ENCODE data around the gene CYP26A1. TPM values are rescaled to one million over a fixed set of nuclear protein-coding genes. Genes with fewer than 3 reads are reported as not detected.
A peak's percentile ranks its signal among the peaks of the same experiment; 100 is the strongest.

The CYP26A1 gene
- total and polyA plus RNA-seq, 7 donors = 0.04 TPM; not detected in 6

DNA sequence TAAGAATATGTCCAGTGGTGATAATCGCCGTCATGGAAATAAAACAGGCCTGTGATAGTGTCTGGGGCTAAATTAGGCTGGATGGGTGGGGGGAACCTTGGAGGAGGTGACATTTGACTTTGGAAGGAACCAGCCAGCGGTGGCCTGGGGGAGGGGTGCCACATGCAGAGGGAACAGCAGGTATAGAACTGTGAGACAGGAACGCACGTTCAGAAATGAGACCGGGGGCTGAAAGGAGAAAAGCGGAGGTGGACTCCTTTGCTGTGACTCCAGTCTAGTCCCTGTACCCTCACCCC is 2.6 kb upstream of the CYP26A1 start:
- DNase-seq = no peak
- H3K36me3 ChIP-seq (ENCODE audit: insufficient read depth in 1 of 2, low read depth in 1 of 2) = no peaks in the 10 kb centered on the region
- TF ChIP-seq, protein P1, sequence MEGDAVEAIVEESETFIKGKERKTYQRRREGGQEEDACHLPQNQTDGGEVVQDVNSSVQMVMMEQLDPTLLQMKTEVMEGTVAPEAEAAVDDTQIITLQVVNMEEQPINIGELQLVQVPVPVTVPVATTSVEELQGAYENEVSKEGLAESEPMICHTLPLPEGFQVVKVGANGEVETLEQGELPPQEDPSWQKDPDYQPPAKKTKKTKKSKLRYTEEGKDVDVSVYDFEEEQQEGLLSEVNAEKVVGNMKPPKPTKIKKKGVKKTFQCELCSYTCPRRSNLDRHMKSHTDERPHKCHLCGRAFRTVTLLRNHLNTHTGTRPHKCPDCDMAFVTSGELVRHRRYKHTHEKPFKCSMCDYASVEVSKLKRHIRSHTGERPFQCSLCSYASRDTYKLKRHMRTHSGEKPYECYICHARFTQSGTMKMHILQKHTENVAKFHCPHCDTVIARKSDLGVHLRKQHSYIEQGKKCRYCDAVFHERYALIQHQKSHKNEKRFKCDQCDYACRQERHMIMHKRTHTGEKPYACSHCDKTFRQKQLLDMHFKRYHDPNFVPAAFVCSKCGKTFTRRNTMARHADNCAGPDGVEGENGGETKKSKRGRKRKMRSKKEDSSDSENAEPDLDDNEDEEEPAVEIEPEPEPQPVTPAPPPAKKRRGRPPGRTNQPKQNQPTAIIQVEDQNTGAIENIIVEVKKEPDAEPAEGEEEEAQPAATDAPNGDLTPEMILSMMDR (IDR thresholded peaks at IDR 0.05) = no peak
- ATAC-seq = no peak
- no peak overlapping the region for H3K4me3 ChIP-seq
- H3K9me3 ChIP-seq = no peaks in the 10 kb centered on the region
- H3K27ac ChIP-seq = no peak overlapping the region
- H3K27me3 ChIP-seq (ENCODE audit: insufficient read depth in 3 of 3, low read length in 2 of 3) = peaks cover 0 to 92% (median 32%) of the 10 kb centered on the region in 3 donors
- intact Hi-C loops (cut with DNase I) = no loop called here
- 73 to 74% (median 73%) methylated on average over 7 of the region's 7 CpGs for WGBS, 3 donors
- H3K4me1 ChIP-seq = peaks cover 21% of the 10 kb centered on the region

DNA sequence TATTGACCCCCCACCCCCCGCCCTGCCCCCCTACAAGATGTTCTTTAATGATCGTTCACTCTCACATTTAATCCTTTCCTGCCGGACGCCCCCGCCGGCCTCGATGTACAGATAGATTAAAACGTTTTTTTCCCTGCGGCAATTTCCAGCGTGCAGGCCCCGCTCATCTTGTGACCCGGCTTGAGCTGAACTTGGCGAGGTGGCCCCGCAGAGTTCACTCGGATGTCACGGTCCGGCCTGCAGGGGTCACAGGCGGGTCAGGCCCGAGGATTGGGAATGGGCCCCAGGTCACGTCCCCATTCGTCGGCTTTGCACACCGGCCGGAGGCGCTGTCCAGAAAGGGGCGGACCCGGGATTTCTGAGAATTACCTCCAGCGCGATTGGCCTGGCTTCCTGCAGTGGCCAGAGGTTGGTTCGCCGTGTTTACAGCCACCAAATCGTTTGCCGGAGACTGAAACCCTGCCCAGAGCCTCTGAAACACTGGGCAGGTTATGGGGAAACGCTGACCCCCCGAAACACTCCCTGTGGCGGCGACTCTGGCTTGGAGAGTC is 1.9 kb upstream of the CYP26A1 start:
- H3K27ac ChIP-seq = no peak overlapping the region
- H3K27me3 ChIP-seq (ENCODE audit: insufficient read depth in 3 of 3, low read length in 2 of 3) = peaks cover 0 to 90% (median 30%) of the 10 kb centered on the region in 3 donors
- H3K9me3 ChIP-seq = no peaks in the 10 kb centered on the region
- H3K36me3 ChIP-seq (ENCODE audit: insufficient read depth in 1 of 2, low read depth in 1 of 2) = no peaks in the 10 kb centered on the region
- intact Hi-C loops (cut with DNase I) = no loop called here
- TF ChIP-seq, protein P1 (IDR thresholded peaks at IDR 0.05) = no peak
- DNase-seq (peak in 1 of 2 donors; percentile 45), ATAC-seq (peak in 2 of 4 donors; percentile 40 to 54)
- peak overlapping the region; percentile 37 for H3K4me3 ChIP-seq
- peaks cover 21% of the 10 kb centered on the region for H3K4me1 ChIP-seq
- whole genome bisulfite sequencing, 3 donors = 2 to 6% (median 5%) methylated on average over 36 to 37 of the region's 37 CpGs

DNA sequence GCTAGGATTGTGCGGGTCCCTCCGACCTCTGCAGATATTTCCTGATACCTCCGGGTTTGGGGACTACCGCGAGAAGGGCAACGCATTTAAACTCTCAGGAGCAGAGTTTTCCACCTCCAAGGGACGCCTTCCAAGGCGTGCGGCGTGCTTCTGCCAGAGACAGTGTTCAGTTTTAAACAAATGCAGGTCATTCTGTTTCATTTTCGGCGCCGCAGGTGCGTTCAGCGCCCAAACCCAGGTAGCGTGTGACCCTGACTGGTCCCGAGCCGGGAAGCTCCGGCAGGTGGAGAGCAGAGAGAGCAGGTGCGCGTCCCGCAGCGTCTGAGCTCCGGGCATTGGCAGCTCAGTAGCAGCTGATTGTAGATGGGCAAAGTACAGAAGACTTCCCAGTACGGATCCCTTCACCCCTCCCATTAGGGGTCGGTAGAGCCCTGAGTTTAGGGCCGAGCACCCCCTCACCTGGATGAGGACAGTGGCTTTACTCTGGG is 1.4 kb upstream of the CYP26A1 start:
- H3K27me3 ChIP-seq (ENCODE audit: insufficient read depth in 3 of 3, low read length in 2 of 3) = peaks cover 0 to 88% (median 27%) of the 10 kb centered on the region in 3 donors
- DNase-seq (no peak), ATAC-seq (peak in 1 of 4 donors; percentile 18)
- H3K4me3 ChIP-seq = peak overlapping the region; percentile 37
- H3K36me3 ChIP-seq (ENCODE audit: insufficient read depth in 1 of 2, low read depth in 1 of 2) = no peaks in the 10 kb centered on the region
- intact Hi-C loops (cut with DNase I) = no loop called here
- H3K4me1 ChIP-seq = peaks cover 21% of the 10 kb centered on the region
- TF ChIP-seq, protein P1 (IDR thresholded peaks at IDR 0.05) = no peak
- H3K9me3 ChIP-seq = no peaks in the 10 kb centered on the region
- no peak overlapping the region for H3K27ac ChIP-seq
- WGBS, 3 donors = 1 to 2% (median 2%) methylated on average over 27 of the region's 27 CpGs

DNA sequence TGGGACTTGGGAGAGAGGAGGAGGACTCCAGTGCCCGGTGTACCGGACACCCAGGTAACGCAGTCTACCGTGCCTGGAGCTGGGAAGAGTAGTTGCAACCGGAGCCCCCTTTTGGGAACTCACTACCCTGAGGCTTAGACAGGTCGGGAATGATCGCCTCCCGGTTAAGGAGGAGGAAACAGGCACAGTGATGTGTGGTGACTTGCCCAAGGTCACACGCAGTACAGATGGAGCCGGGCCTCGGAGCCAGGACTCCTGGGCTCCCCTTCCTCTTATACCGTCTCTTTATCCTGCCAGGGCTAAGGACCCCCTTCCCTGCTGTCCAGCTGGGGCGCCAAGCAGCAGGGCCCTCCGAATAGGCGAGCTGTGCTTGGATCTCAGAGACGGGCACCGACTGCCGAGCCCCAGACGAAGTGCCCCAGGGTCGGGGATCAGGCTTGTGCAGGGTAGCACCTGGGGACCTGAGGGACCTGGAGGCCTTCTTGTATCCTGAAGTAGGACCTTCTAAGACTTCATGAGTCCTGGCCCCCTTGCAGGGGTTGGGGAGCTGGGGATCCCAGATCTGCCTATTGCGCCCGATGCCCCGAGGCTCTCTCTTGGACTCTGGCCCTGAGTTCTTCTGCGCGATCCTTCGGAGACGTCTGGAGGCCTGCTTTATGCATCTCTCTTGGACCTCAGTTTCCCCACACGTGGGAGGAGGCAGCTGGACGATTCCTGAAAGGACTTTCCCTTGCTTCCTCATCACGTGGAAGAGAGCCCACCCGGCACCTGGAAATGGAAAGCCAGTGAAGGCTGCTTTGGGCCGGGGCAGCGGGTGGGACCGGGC is 767 bp upstream of the CYP26A1 start:
- Histone ChIP-seq H3K27ac (no peak overlapping the region), H3K4me3 (peak overlapping the region; percentile 60), H3K4me1 (peaks cover 21% of the 10 kb centered on the region), H3K9me3 (no peaks in the 10 kb centered on the region), H3K36me3 (ENCODE audit: insufficient read depth in 1 of 2, low read depth in 1 of 2) (no peaks in the 10 kb centered on the region), H3K27me3 (ENCODE audit: insufficient read depth in 3 of 3, low read length in 2 of 3) (peaks cover 0 to 88% (median 23%) of the 10 kb centered on the region in 3 donors)
- ATAC-seq (peak in 1 of 4 donors; percentile 25), DNase-seq (no peak)
- intact Hi-C loops (cut with DNase I) = no loop called here
- TF ChIP-seq, protein P1 (IDR thresholded peaks at IDR 0.05) = no peak
- 2 to 3% (median 3%) methylated on average over 33 to 34 of the region's 34 CpGs for WGBS, 3 donors

All from psoas muscle (tissue), 8 donors.